H1 (cell line): ENCODE data around the gene PIAS1. TPM values are rescaled to one million over a fixed set of nuclear protein-coding genes. Genes with fewer than 3 reads are reported as not detected.

Experiments used
- CTCF ChIA-PET: fragments of 300-600 bp; sonication (Branson Sonifier 250); formaldehyde crosslinking; loops from one replicate; lab custom pipeline; 2021; ENCODE audit not compliant: partially characterized antibody; lab: Charles Lee
- POLR2A ChIA-PET: fragments of 300-600 bp; sonication (Branson Sonifier 250); formaldehyde crosslinking; loops from one replicate; lab custom pipeline; 2021; ENCODE audit warnings: inconsistent platforms; ENCODE audit not compliant: partially characterized antibody; lab: Charles Lee
- DNase-seq, 2 experiments: peaks; one replicate each; pipeline versions ENCODE4 v3.0.0 to v3.0.0-alpha.2; 2010 to 2022; ENCODE audit warnings: low spot score in 2 of 2, low read depth in 1 of 2, mixed read lengths in 1 of 2
- FAIRE-seq: peaks from 2 replicates; lab custom pipeline; 2011; peaks lifted over from hg19 to GRCh38; lab: Jason Lieb, UNC
- H2AFZ ChIP-seq: 2 replicates; pipeline ENCODE4 v1.8.1; 2012; ENCODE audit warnings: low read length, inconsistent platforms
- H2AK5ac ChIP-seq: 2 replicates; pipeline ENCODE4 v1.6.1; 2013; ENCODE audit warnings: low read depth, low read length
- H2BK120ac ChIP-seq: replicated peaks from 2 replicates; pipeline ENCODE3; 2013; ENCODE audit warnings: low read depth, low read length, inconsistent platforms
- H2BK12ac ChIP-seq: 2 replicates; pipeline ENCODE4 v1.6.1; 2013; ENCODE audit warnings: low read depth, low read length
- H2BK15ac ChIP-seq: 2 replicates; pipeline ENCODE4 v1.6.1; 2013; ENCODE audit warnings: low read length
- H2BK20ac ChIP-seq: 2 replicates; pipeline ENCODE4 v1.6.1; 2013; ENCODE audit warnings: low read length
- H2BK5ac ChIP-seq: 2 replicates; pipeline ENCODE4 v1.6.1; 2013; ENCODE audit warnings: low read depth, low read length
- H3K14ac ChIP-seq: 2 replicates; pipeline ENCODE4 v1.6.1; 2013; ENCODE audit warnings: inconsistent platforms; ENCODE audit not compliant: insufficient read length
- H3K18ac ChIP-seq: 2 replicates; pipeline ENCODE4 v1.6.1; 2013; ENCODE audit warnings: low read length; ENCODE audit errors: extremely low read depth
- H3K23ac ChIP-seq: 2 replicates; pipeline ENCODE4 v1.6.1; 2013; ENCODE audit warnings: inconsistent platforms; ENCODE audit not compliant: insufficient read length
- H3K23me2 ChIP-seq: 2 replicates; pipeline ENCODE4 v1.6.1; 2013; ENCODE audit warnings: low read depth, low read length
- H3K27ac ChIP-seq: 2 replicates; pipeline ENCODE4 v1.6.1; 2011; ENCODE audit warnings: low read depth, low read length, inconsistent platforms
- H3K27me3 ChIP-seq, 4 experiments: replicated peaks in 1 of 4; 1 replicate in 1 of 4; 2 replicates in 3 of 4; pipeline versions ENCODE4 v1.6.1 to v1.8.1; 2011 to 2013; ENCODE audit warnings: low read length in 3 of 4, mild to moderate bottlenecking in 3 of 4, inconsistent platforms in 2 of 4, mixed read lengths in 2 of 4, moderate library complexity in 1 of 4; ENCODE audit not compliant: control insufficient read depth in 3 of 4, insufficient read depth in 3 of 4; ENCODE audit errors: extremely low read depth in 1 of 4
- H3K36me3 ChIP-seq, 4 experiments: 2 replicates each; pipeline versions ENCODE4 v1.6.1 to v1.8.1; 2011 to 2013; ENCODE audit warnings: mild to moderate bottlenecking in 4 of 4, low read length in 3 of 4, moderate library complexity in 2 of 4, control low read depth in 1 of 4, inconsistent platforms in 1 of 4; ENCODE audit not compliant: insufficient read depth in 4 of 4, control insufficient read depth in 2 of 4
- H3K4ac ChIP-seq: replicated peaks from 2 replicates; pipeline ENCODE3; 2013; ENCODE audit warnings: low read length, low read depth, mixed read lengths, inconsistent platforms; ENCODE audit not compliant: insufficient read length
- H3K4me1 ChIP-seq, 4 experiments: replicated peaks in 1 of 4; 1 replicate in 1 of 4; 2 replicates in 3 of 4; pipeline versions ENCODE4 v1.6.1 to v1.8.1; 2011 to 2013; ENCODE audit warnings: low read length in 3 of 4, inconsistent platforms in 2 of 4, mixed read lengths in 1 of 4; ENCODE audit not compliant: insufficient read depth in 4 of 4, control insufficient read depth in 3 of 4
- H3K4me2 ChIP-seq, 2 experiments: 2 replicates each; pipeline versions ENCODE4 v1.6.1 to v1.8.1; 2011 to 2013; ENCODE audit warnings: low read depth in 2 of 2, low read length in 2 of 2, control low read depth in 1 of 2, inconsistent platforms in 1 of 2, mild to moderate bottlenecking in 1 of 2; ENCODE audit not compliant: insufficient read depth in 1 of 2
- H3K4me3 ChIP-seq, 4 experiments: fragments of 200-600, 300-600 bp in 1 of 4; sonication (generic), shearing (Covaris generic), sonication (Bioruptor Twin) in 1 of 4; 2 replicates each; pipeline versions ENCODE4 v1.5.1 to v1.8.1; 2011 to 2016; ENCODE audit warnings: low read length in 4 of 4, low read depth in 3 of 4, control low read depth in 2 of 4, inconsistent platforms in 2 of 4, mild to moderate bottlenecking in 2 of 4, mixed read lengths in 1 of 4, moderate library complexity in 1 of 4; ENCODE audit not compliant: insufficient read depth in 2 of 4; ENCODE audit errors: extremely low read depth in 1 of 4
- H3K56ac ChIP-seq: replicated peaks from 2 replicates; pipeline ENCODE3; 2013; ENCODE audit warnings: low read depth, mild to moderate bottlenecking, mixed read lengths, low read length, inconsistent platforms; ENCODE audit not compliant: insufficient read length
- H3K79me1 ChIP-seq: 2 replicates; pipeline ENCODE4 v1.6.1; 2013; ENCODE audit warnings: low read depth, low read length, control low read depth
- H3K79me2 ChIP-seq, 2 experiments: 2 replicates each; pipeline versions ENCODE4 v1.6.1 to v1.8.1; 2012 to 2013; ENCODE audit warnings: low read length in 2 of 2, mild to moderate bottlenecking in 2 of 2, inconsistent platforms in 1 of 2; ENCODE audit not compliant: insufficient read depth in 2 of 2, control insufficient read depth in 1 of 2
- H3K9ac ChIP-seq, 4 experiments: replicated peaks in 1 of 4; 1 replicate in 1 of 4; 2 replicates in 3 of 4; pipeline versions ENCODE4 v1.6.1 to v1.8.1; 2011 to 2013; ENCODE audit warnings: low read depth in 3 of 4, low read length in 3 of 4, control low read depth in 2 of 4, mild to moderate bottlenecking in 2 of 4, moderate library complexity in 2 of 4, inconsistent platforms in 1 of 4; ENCODE audit errors: extremely low read depth in 1 of 4
- H3K9me3 ChIP-seq, 2 experiments: 2 replicates each; pipeline versions ENCODE4 v1.6.1 to v1.8.1; 2012 to 2013; ENCODE audit warnings: mild to moderate bottlenecking in 2 of 2, moderate library complexity in 2 of 2, control low read depth in 1 of 2, inconsistent platforms in 1 of 2, low read depth in 1 of 2, low read length in 1 of 2, mixed read lengths in 1 of 2; ENCODE audit not compliant: insufficient read depth in 2 of 2
- H4K20me1 ChIP-seq, 2 experiments: replicated peaks in 1 of 2; 2 replicates each; pipeline versions ENCODE3 to v1.8.1; 2011 to 2013; ENCODE audit warnings: inconsistent platforms in 2 of 2, low read length in 2 of 2, mild to moderate bottlenecking in 1 of 2; ENCODE audit not compliant: insufficient read depth in 2 of 2, control insufficient read depth in 1 of 2
- H4K5ac ChIP-seq: 2 replicates; pipeline ENCODE4 v1.6.1; 2013; ENCODE audit warnings: low read length, low read depth, mixed read lengths, inconsistent platforms; ENCODE audit not compliant: insufficient read length
- H4K8ac ChIP-seq: 2 replicates; pipeline ENCODE4 v1.8.0; 2013; ENCODE audit warnings: mild to moderate bottlenecking, moderate library complexity, low read length, inconsistent platforms; ENCODE audit not compliant: insufficient read depth; ENCODE audit errors: extremely low read depth
- H4K91ac ChIP-seq: replicated peaks from 2 replicates; pipeline ENCODE3; 2013; ENCODE audit warnings: low read length, mixed read lengths, inconsistent platforms; ENCODE audit not compliant: insufficient read length
- ASH2L ChIP-seq: fragments of 200-600, 300-600 bp; sonication (generic); IDR thresholded peaks from one replicate; pipeline ENCODE4 v1.7.1; 2017; ENCODE audit warnings: low read length
- CEBPB ChIP-seq: IDR thresholded peaks from 2 replicates; pipeline ENCODE4 v1.6.1; 2012; ENCODE audit warnings: low read depth, low read length
- CHD1 ChIP-seq: IDR thresholded peaks from 2 replicates; pipeline ENCODE4 v1.6.1; 2012; ENCODE audit warnings: low read depth, low read length, improper control_type of control experiment
- CHD2 ChIP-seq: IDR thresholded peaks from 2 replicates; pipeline ENCODE4 v1.6.1; 2012; ENCODE audit warnings: low read length, improper control_type of control experiment
- NRF1 ChIP-seq: IDR thresholded peaks from 2 replicates; pipeline ENCODE4 v1.6.1; 2011; ENCODE audit warnings: mild to moderate bottlenecking, low read depth, low read length, improper control_type of control experiment
- PHF8 ChIP-seq: fragments of 200-600 bp; sonication (generic); conservative IDR thresholded peaks from 2 replicates; pipeline ENCODE4 v1.7.1; 2012; ENCODE audit warnings: low read depth, mild to moderate bottlenecking, inconsistent platforms, low read length, moderate library complexity
- RFX5 ChIP-seq: IDR thresholded peaks from 2 replicates; pipeline ENCODE4 v1.6.1; 2011; ENCODE audit warnings: low read depth, low read length, improper control_type of control experiment, borderline replicate concordance
- SP1 ChIP-seq: IDR thresholded peaks from 2 replicates; pipeline ENCODE4 v1.6.1; 2011; ENCODE audit warnings: low read depth, low read length
- TBP ChIP-seq: IDR thresholded peaks from 2 replicates; pipeline ENCODE4 v1.6.1; 2011; ENCODE audit warnings: low read depth, low read length, improper control_type of control experiment
- WGBS, 2 experiments: shearing (Covaris generic) in 1 of 2; methylation state at CpG; one replicate each; pipeline versions ENCODE4 v1.1.6 to v1.1.7; 2013 to 2015; ENCODE audit warnings: low lambda C conversion rate in 2 of 2, mixed read lengths in 2 of 2, inconsistent platforms in 1 of 2, low coverage in 1 of 2, missing lambda C conversion rate in 1 of 2; ENCODE audit not compliant: insufficient replicate concordance in 2 of 2, insufficient coverage in 1 of 2, insufficient read length in 1 of 2; ENCODE audit errors: extremely low coverage in 1 of 2, missing lambda C conversion rate in 1 of 2; 5-methylcytosine and 5-hydroxymethylcytosine counted together
- polyA plus RNA-seq, 7 experiments: library from polyadenylated mRNA; depleted of rRNA in 3 of 7; stranded (reverse) in 5 of 7; unstranded in 2 of 7; fragments of >200 nt in 5 of 7; fragments of 200-250 nt in 2 of 7; gene quantifications; 1 replicate in 5 of 7; 2 replicates in 1 of 7; 4 replicates in 1 of 7; pipeline versions ENCODE4 v1.2.1 to v1.2.3, GENCODE V29; 2011 to 2013; ENCODE audit warnings: missing spikeins in 2 of 7, mixed read lengths in 2 of 7
- total RNA-seq: library from RNA; stranded (reverse); fragmentation: NEBNext Ultra II Directional; extraction: Animal tissue kit (Norgen Biotek cat#: 25700); gene quantifications from 2 replicates; pipeline ENCODE4 v1.2.1, GENCODE V29; 2021

PIAS1 gene
- total and polyA plus RNA-seq, 2 of the 8 experiments (the other 6 are each of a cell fraction or from before 2014, with no cell fraction given): 30.8 to 34.5 TPM

- no peaks in the 10 kb centered on the region for H3K27me3 ChIP-seq
- no peak overlapping the region for H2AK5ac ChIP-seq
- no peak overlapping the region for H3K4ac ChIP-seq
- no peak overlapping the region for H3K23ac ChIP-seq
- no peak overlapping the region for H3K56ac ChIP-seq
- H2BK20ac ChIP-seq: no peak overlapping the region
- no peak overlapping the region for H3K4me2 ChIP-seq
- no peaks in the 10 kb centered on the region for H3K9me3 ChIP-seq
- H2BK15ac ChIP-seq: no peak overlapping the region
- H2BK5ac ChIP-seq: no peak overlapping the region
- no peak overlapping the region for H3K14ac ChIP-seq
- peaks cover 10 to 28% of the 10 kb centered on the region in 2 experiments for H4K20me1 ChIP-seq
- no peak for FAIRE-seq
- no peak for TF ChIP-seq ASH2L
- TF ChIP-seq NRF1: no peak
- no peak for TF ChIP-seq CEBPB
- TF ChIP-seq CHD2: no peak
- no peak for TF ChIP-seq SP1
- no peak for TF ChIP-seq RFX5
- TF ChIP-seq TBP: no peak
- TF ChIP-seq CHD1: no peak
- no peak for TF ChIP-seq PHF8
- TF ChIP-seq, all 59 proteins: peak for 0
- Histone ChIP-seq H3K27ac (no peak overlapping the region), H2AFZ (no peak overlapping the region), H4K91ac (no peak overlapping the region), H3K36me3 (no peaks in the 10 kb centered on the region; a peak in 1 of 8 replicates), H3K79me1 (peaks cover 8% of the 10 kb centered on the region; the same call in 1 of the 2 replicates), H3K23me2 (no peaks in the 10 kb centered on the region), H3K79me2 (peaks cover 0 to 24% of the 10 kb centered on the region in 2 experiments; a peak in 2 of 4 replicates), H3K18ac (no peak overlapping the region), H4K8ac (no peak overlapping the region; the same call in 1 of the 2 replicates), H3K4me3 (no peak overlapping the region), H2BK120ac (no peak overlapping the region), H3K9ac (no peak overlapping the region), H2BK12ac (no peak overlapping the region), H4K5ac (no peak overlapping the region), H3K4me1 (peaks cover 2 to 39% (median 19%) of the 10 kb centered on the region in 4 experiments)
- DNase-seq: no peak
- ChIA-PET POLR2A (no interaction called here), CTCF (interaction anchor here (0.6 to 5.7 kb wide), 3 partner anchors 13 to 55 kb away, joined by 3 to 101 read pairs (median 4); no protein-coding TSS in a partner anchor)
- WGBS, 2 experiments: 78% methylated on average over 6 of the region's 7 CpGs; no CpG with 5 or more reads in 1 of the 2 experiments
Measured at GRCh38 chr15:68209272-68209671, 155.2 kb downstream of the PIAS1 start.
